Endothelial cell of umbilical vein (primary cell): ENCODE data around the gene NEDD4. TPM values are rescaled to one million over a fixed set of nuclear protein-coding genes. Genes with fewer than 3 reads are reported as not detected.

Experiments used
- BruUV-seq: library from RNA; stranded (reverse); fragments of 400-500 nt; replicated peaks from 2 replicates; lab custom pipeline; 2021; lab: Mats Ljungman, UMichigan
- CTCF ChIA-PET: fragments of 300-600, 350-600 bp; sonication (Branson Sonifier 250); formaldehyde crosslinking; loops from one replicate; lab custom pipeline; 2021; ENCODE audit warnings: antibody characterized with exemption, inconsistent platforms; lab: Charles Lee
- POLR2A ChIA-PET: fragments of 300-600, 350-600 bp; sonication (Branson Sonifier 250); formaldehyde crosslinking; loops from one replicate; lab custom pipeline; 2021; ENCODE audit warnings: antibody characterized with exemption, inconsistent platforms; lab: Charles Lee
- DNase-seq: peaks from one replicate; pipeline ENCODE4 v3.0.0-alpha.2; 2011; ENCODE audit warnings: low read depth, low spot score
- FAIRE-seq: peaks from 2 replicates; lab custom pipeline; 2011; peaks lifted over from hg19 to GRCh38; lab: Jason Lieb, UNC
- H2AFZ ChIP-seq: 2 replicates; pipeline ENCODE4 v1.6.0; 2012; ENCODE audit warnings: low read depth, low read length, control low read depth, inconsistent platforms
- H3K27ac ChIP-seq: 2 replicates; pipeline ENCODE4 v1.5.1; 2011; ENCODE audit warnings: low read depth, mild to moderate bottlenecking, control low read depth, low read length, moderate library complexity; ENCODE audit not compliant: insufficient read depth
- H3K27me3 ChIP-seq, 2 experiments: 2 replicates each; pipeline versions ENCODE4 v1.6.0 to v1.6.1; 2011; ENCODE audit warnings: low read length in 2 of 2, mixed read lengths in 1 of 2; ENCODE audit not compliant: control insufficient read depth in 2 of 2, insufficient read depth in 2 of 2
- H3K36me3 ChIP-seq, 2 experiments: 2 replicates in 1 of 2; 3 replicates in 1 of 2; pipeline ENCODE4 v1.5.1; 2011; ENCODE audit warnings: low read length in 2 of 2, mild to moderate bottlenecking in 1 of 2, moderate library complexity in 1 of 2; ENCODE audit not compliant: control insufficient read depth in 2 of 2, insufficient read depth in 2 of 2; ENCODE audit errors: extremely low read depth in 1 of 2
- H3K4me1 ChIP-seq: 3 replicates; pipeline ENCODE4 v1.5.1; 2011; ENCODE audit warnings: mild to moderate bottlenecking, low read length; ENCODE audit not compliant: control insufficient read depth, insufficient read depth; ENCODE audit errors: extremely low read depth
- H3K4me2 ChIP-seq: 2 replicates; pipeline ENCODE4 v1.6.1; 2011; ENCODE audit warnings: low read length, control low read depth, mixed read lengths; ENCODE audit not compliant: insufficient read depth
- H3K4me3 ChIP-seq, 3 experiments: fragments of 200-600 bp in 1 of 3; sonication (generic), shearing (Covaris generic) in 1 of 3; replicated peaks in 1 of 3; 2 replicates each; pipeline ENCODE4 v1.5.1; 2011 to 2016; ENCODE audit warnings: control low read depth in 3 of 3, low read length in 3 of 3, mild to moderate bottlenecking in 2 of 3, inconsistent platforms in 1 of 3, low read depth in 1 of 3, moderate library complexity in 1 of 3; ENCODE audit not compliant: insufficient read depth in 1 of 3
- H3K79me2 ChIP-seq: 2 replicates; pipeline ENCODE4 v1.6.0; 2012; ENCODE audit warnings: low read length, inconsistent platforms; ENCODE audit not compliant: control insufficient read depth, insufficient read depth
- H3K9ac ChIP-seq: replicated peaks from 2 replicates; pipeline ENCODE3; 2011; ENCODE audit warnings: low read length, control low read depth; ENCODE audit not compliant: insufficient read depth; ENCODE audit errors: extremely low read depth
- H3K9me1 ChIP-seq: replicated peaks from 3 replicates; pipeline ENCODE4 v1.6.0; 2011; ENCODE audit warnings: mild to moderate bottlenecking, low read length; ENCODE audit not compliant: control insufficient read depth, insufficient read depth; ENCODE audit errors: extremely low read depth
- H3K9me3 ChIP-seq: replicated peaks from 2 replicates; pipeline ENCODE4 v1.5.1; 2012; ENCODE audit warnings: low read length, inconsistent platforms; ENCODE audit not compliant: control insufficient read depth, insufficient read depth
- H4K20me1 ChIP-seq: replicated peaks from 2 replicates; pipeline ENCODE3; 2011; ENCODE audit warnings: mild to moderate bottlenecking, low read length; ENCODE audit not compliant: control insufficient read depth, insufficient read depth; ENCODE audit errors: extremely low read depth
- CTCF ChIP-seq, 2 donors: IDR thresholded peaks; 1 replicate in 1 of 2; 2 replicates in 1 of 2; pipeline ENCODE4 v1.5.1; 2011; ENCODE audit warnings: low read length in 2 of 2, mild to moderate bottlenecking in 2 of 2, moderate library complexity in 2 of 2, control low read depth in 1 of 2, inconsistent platforms in 1 of 2, low read depth in 1 of 2; ENCODE audit not compliant: insufficient read depth in 1 of 2; ENCODE audit errors: extremely low read depth in 1 of 2
- EZH2 ChIP-seq: IDR thresholded peaks from 2 replicates; pipeline ENCODE4 v1.6.1; 2012; ENCODE audit warnings: borderline replicate concordance, low read depth, mild to moderate bottlenecking, moderate library complexity, low read length, inconsistent platforms; ENCODE audit not compliant: severe bottlenecking
- FOS ChIP-seq: IDR thresholded peaks from 2 replicates; pipeline ENCODE4 v1.6.1; 2011; ENCODE audit warnings: mild to moderate bottlenecking, low read length, moderate library complexity, borderline replicate concordance; ENCODE audit not compliant: insufficient read depth
- GATA2 ChIP-seq: IDR thresholded peaks from 2 replicates; pipeline ENCODE4 v1.7.0; 2011; ENCODE audit warnings: low read depth, mild to moderate bottlenecking, moderate library complexity, mixed read lengths, low read length; ENCODE audit not compliant: insufficient read length, insufficient read depth
- JUN ChIP-seq: IDR thresholded peaks from 2 replicates; pipeline ENCODE4 v1.6.1; 2011; ENCODE audit warnings: borderline replicate concordance, low read depth; ENCODE audit not compliant: insufficient read length, insufficient read depth
- MAX ChIP-seq: IDR thresholded peaks from 2 replicates; pipeline ENCODE4 v1.6.1; 2011; ENCODE audit not compliant: insufficient read depth, insufficient read length
- POLR2AphosphoS5 ChIP-seq: IDR thresholded peaks from 2 replicates; pipeline ENCODE4 v1.6.1; 2012; ENCODE audit warnings: low read depth, mild to moderate bottlenecking, control low read depth, low read length, moderate library complexity; ENCODE audit not compliant: insufficient read depth
- dilution Hi-C: fragments of 300-500 bp; cut with MboI; formaldehyde crosslinking; loops from one replicate; pipeline ENCODE4 v1.15.0; 2019; ENCODE audit warnings: low sequenced_read_pairs; ENCODE audit not compliant: extremely low pct_ligation_motif_present
- intact Hi-C: fragments of 100-400 bp; cut with micrococcal nuclease; formaldehyde crosslinking; loops from one replicate; pipeline ENCODE4 v1.10.0; 2022
- polyA plus RNA-seq, 4 experiments: library from polyadenylated mRNA; depleted of rRNA in 3 of 4; stranded (reverse) in 3 of 4; unstranded in 1 of 4; fragments of >200 nt; gene quantifications; 2 replicates each; pipeline versions ENCODE4 v1.2.1 to v1.2.3, GENCODE V29; 2011 to 2012; ENCODE audit warnings: missing spikeins in 1 of 4
- total RNA-seq: library from RNA; stranded (reverse); gene quantifications from 2 replicates; pipeline ENCODE4 v1.2.3, GENCODE V29; 2021

The NEDD4 gene
- total and polyA plus RNA-seq, 2 donors (not counting 3 experiments of a cell fraction or from before 2014, with no cell fraction given): 9.2 to 39.0 TPM

- DNase-seq: no peak
- peak overlapping the region; percentile 4 for H3K4me2 ChIP-seq
- H3K9ac ChIP-seq: no peak overlapping the region
- H3K4me1 ChIP-seq: peaks cover 20% of the 10 kb centered on the region
- H3K79me2 ChIP-seq: peaks cover 45% of the 10 kb centered on the region
- no peak overlapping the region for H3K27ac ChIP-seq
- no peak for TF ChIP-seq JUN
- TF ChIP-seq GATA2: no peak
- no peak for TF ChIP-seq POLR2AphosphoS5
- TF ChIP-seq EZH2: no peak
- no peak for TF ChIP-seq MAX
- FAIRE-seq: no peak
- no peaks in the 10 kb centered on the region for H3K9me3 ChIP-seq
- intact Hi-C loops: loop anchor here (5.0 kb wide), 3 partner anchors 73 to 343 kb away; no protein-coding TSS in a partner anchor
- no peaks in the 10 kb centered on the region for H4K20me1 ChIP-seq
- no TSS peak for BruUV-seq
- no peaks in the 10 kb centered on the region for H3K27me3 ChIP-seq
- H3K9me1 ChIP-seq: no peaks in the 10 kb centered on the region
- H3K4me3 ChIP-seq: no peak overlapping the region
- dilution Hi-C loops: no loop called here
- ChIA-PET POLR2A (interaction anchor here (0.8 kb wide), 1 partner anchor 73 kb away, joined by 3 read pairs; no protein-coding TSS in a partner anchor), CTCF (no interaction called here)
- no peak overlapping the region for H2AFZ ChIP-seq
- peaks cover 0 to 3% of the 10 kb centered on the region in 2 experiments for H3K36me3 ChIP-seq
Measured at GRCh38 chr15:55990516-55990915, 2.9 kb downstream of the NEDD4 start.

GRCh38 chr15:55989383-55989782, 4.0 kb downstream of the NEDD4 start:
- no peaks in the 10 kb centered on the region for H4K20me1 ChIP-seq
- H3K9me3 ChIP-seq: no peaks in the 10 kb centered on the region
- DNase-seq: no peak
- peaks cover 0 to 3% of the 10 kb centered on the region in 2 experiments for H3K36me3 ChIP-seq
- H3K27me3 ChIP-seq: no peaks in the 10 kb centered on the region
- no TSS peak for BruUV-seq
- ChIA-PET POLR2A (no interaction called here), CTCF (interaction anchor here (1.0 kb wide), 1 partner anchor 72 kb away, joined by 3 read pairs; no protein-coding TSS in a partner anchor)
- no peak for FAIRE-seq
- H3K4me2 ChIP-seq: no peak overlapping the region
- no peak overlapping the region for H3K9ac ChIP-seq
- no peak overlapping the region for H3K27ac ChIP-seq
- no peaks in the 10 kb centered on the region for H3K9me1 ChIP-seq
- H2AFZ ChIP-seq: no peak overlapping the region
- intact Hi-C loops: no loop called here
- H3K4me1 ChIP-seq: peaks cover 22% of the 10 kb centered on the region
- H3K79me2 ChIP-seq: peaks cover 48% of the 10 kb centered on the region
- H3K4me3 ChIP-seq: no peak overlapping the region
- dilution Hi-C loops: no loop called here
- TF ChIP-seq POLR2AphosphoS5: no peak
- no peak for TF ChIP-seq MAX
- TF ChIP-seq FOS: no peak
- no peak for TF ChIP-seq EZH2
- TF ChIP-seq CTCF (IDR thresholded peaks at IDR 0.05; ENCODE audit: extremely low read depth in 1 of 2, insufficient read depth in 1 of 2, low read depth in 1 of 2, low read length in 2 of 2): peak in 1 of 2 donors; percentile 7
